Mucosa of gallbladder (tissue), 1 donor: ENCODE results near the gene LMAN1. TPM values are rescaled to one million over a fixed set of nuclear protein-coding genes. Genes with fewer than 3 reads are reported as not detected.

Experiments
- DNase-seq: peaks from one replicate; pipeline ENCODE4 v3.0.0-alpha.2; 2020; ENCODE audit warnings: low spot score
- total RNA-seq: library from RNA; stranded (reverse); gene quantifications from one replicate; pipeline ENCODE4 v1.2.1, GENCODE V29; 2021
- donor health status: DM: no; HTN: no; CAD: no.

The LMAN1 gene, protein sequence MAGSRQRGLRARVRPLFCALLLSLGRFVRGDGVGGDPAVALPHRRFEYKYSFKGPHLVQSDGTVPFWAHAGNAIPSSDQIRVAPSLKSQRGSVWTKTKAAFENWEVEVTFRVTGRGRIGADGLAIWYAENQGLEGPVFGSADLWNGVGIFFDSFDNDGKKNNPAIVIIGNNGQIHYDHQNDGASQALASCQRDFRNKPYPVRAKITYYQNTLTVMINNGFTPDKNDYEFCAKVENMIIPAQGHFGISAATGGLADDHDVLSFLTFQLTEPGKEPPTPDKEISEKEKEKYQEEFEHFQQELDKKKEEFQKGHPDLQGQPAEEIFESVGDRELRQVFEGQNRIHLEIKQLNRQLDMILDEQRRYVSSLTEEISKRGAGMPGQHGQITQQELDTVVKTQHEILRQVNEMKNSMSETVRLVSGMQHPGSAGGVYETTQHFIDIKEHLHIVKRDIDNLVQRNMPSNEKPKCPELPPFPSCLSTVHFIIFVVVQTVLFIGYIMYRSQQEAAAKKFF
- total RNA-seq = 63.6 TPM

DNA sequence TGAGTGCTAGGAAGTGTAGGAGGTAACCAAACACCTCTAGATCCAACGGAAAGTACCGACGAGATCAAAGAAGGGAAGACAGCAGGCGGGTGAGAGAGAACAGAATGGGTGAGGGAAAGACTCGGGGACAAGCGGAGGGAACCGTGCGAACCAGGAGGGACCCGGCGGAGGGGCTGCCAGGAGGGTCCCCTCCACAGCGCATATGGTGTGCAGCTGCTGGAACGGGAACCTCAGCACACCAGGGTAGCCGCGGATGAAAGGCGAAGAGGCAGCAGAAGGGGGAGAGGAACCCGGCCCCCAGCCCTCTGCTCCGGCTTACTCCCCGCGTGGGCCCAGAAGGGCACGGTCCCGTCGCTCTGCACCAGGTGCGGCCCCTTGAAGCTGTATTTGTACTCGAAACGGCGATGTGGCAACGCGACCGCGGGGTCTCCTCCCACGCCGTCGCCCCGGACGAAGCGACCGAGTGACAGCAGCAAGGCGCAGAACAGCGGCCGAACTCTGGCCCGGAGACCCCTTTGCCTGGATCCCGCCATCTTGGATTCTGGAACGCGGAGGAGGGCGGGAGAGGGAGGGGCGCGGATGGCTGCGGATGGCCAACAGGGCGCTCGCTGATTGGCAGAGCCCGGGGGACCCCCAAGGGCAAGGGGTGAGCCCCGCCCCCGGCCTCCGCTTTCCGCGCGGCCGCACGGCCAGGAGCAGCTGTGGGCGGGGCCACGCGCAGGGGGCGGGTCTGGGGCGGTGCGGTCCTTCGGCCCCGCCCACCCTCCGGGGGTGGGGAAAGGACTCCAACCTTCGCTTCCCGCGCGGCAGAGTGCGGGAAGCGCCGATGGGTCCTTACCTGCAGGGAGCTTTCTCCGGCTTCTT is at the start of gene LMAN1:
Gene LMAN1 (minus strand): TSS at position 554 of the 864 bp plus-strand sequence. CDS start 21 bp downstream, at position 533.
- peak; percentile 95 for DNase-seq

DNA sequence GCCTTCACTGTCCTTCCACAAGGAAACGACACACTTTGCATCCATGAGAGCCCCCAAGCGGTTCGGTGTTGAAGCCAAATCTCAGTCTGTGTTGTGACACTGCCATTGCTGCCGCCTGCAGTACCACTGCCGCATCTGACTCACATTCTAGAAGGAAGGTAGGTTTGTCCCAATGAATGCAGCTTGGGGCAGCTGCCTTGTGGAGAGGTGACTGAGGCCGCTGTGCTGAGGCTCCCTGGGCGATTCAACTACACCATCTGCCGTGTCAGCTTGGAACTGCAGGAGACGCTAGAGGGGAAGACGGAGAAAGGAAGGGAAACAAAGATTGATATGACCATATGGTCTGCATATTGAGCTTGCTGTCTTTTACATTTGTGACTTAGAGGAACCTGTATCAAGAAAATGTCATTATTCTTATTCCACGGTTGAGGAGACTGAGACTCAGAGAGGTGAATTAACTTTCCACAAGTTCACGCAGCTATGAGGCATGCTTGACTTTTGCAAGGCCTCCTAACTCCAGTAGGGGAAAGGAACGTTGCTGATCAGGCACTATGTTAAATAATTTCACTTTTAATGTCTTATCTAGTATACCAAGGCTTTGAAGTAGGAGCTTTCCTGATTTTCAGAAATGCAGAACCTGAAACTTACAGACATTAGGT is 43.5 kb upstream of the LMAN1 start:
- peak; percentile 71 for DNase-seq

DNA sequence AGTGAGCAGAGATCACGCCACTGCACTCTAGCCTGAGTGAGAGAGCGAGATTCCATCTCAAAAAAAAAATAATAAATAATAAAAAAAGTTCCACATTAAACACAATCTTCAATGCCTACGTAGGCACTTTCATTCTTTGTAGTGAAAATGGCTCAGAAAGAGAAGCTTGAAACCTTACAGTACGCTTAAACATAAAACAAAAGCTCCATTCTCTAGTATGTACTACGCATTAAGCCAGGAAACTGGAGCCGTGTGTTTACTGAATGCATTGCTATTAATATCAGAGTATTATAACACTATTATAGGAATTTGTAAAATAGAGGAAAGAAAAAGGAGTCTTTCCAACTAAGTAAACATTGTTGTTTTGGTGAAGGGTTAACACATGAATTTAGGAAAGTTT is 41.3 kb upstream of the LMAN1 start:
- no peak for DNase-seq

DNA sequence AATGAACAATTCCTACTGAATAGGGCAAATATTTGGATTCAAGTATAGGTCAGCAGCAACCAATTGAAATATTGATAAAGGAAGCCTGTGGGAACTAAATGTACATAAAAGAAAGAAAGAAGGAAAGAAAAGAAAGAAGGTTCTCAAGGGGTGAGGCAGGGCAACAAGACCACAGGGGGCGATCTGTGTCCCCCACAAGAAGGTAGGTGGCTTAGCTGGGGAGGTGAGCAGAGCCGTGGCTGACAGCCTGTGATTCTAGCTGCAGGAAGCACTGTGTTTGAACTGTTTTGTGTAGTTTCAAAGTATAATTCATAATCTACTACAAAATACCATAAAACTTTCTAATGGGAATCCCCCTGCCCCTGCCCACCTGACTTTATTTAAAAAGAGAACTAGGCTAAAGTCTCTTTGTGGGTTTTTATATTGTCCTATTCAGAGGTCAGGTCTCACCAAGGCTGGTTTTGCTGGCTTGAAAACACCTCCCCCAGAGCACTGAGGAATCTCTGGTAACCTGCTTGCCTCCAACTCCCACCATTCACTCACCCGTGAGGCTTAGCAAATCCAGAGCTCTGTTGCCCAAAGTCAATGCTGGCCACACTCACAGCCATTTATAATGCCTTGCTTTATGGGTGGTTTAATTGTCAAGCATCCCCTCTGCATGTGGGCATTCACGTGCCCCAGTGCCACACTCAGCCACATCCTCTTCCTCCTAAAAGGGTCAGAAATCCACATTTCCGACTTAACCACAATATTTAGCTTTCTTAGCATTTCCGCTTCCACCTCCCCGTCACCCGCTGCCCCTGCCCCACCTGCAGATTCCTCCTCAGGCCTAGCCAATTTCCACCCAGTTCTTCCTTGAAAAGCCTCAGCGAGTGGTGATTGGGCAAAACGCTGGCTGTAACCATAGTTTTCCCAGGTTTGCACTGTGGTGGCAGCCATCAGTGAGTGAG is 36.4 kb upstream of the LMAN1 start:
- no peak for DNase-seq

DNA sequence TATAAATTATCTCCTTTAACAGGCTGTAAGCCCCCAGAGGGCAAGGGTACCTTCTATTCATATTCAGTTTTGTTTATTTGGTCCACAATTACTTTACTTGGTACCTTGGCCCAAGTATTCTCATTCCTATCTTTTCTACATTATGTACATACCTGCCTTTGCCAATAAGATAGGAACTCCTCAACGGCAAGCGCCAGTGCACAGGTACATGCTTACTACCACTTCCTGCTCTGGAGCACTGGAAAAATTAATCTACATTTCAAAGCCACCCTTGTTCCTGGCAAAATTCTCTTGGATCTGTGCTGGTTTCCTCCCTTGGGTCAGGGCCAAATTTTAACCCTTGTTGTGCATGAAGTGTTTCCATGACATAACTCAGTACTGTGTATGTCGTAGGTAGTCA is 34.3 kb upstream of the LMAN1 start:
- no peak for DNase-seq

DNA sequence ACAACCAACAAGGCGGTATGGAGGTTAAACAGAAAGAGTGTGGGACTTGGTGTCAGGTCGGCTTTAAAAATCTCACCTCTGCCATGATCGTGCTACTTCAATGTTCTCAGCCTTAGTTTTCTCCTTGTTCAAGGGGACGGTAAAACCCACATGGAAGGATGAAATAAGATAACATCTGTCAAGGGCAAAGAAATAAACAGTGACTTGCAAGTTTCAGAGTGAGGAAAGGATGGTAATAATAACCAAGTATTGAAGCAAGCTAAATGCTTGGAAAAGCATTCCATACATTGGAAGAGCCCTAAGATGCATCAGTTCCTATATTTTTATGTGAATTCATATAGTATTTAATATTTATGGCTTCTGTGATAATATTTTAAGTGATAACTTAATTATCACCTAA is 29.8 kb upstream of the LMAN1 start:
- DNase-seq = no peak

DNA sequence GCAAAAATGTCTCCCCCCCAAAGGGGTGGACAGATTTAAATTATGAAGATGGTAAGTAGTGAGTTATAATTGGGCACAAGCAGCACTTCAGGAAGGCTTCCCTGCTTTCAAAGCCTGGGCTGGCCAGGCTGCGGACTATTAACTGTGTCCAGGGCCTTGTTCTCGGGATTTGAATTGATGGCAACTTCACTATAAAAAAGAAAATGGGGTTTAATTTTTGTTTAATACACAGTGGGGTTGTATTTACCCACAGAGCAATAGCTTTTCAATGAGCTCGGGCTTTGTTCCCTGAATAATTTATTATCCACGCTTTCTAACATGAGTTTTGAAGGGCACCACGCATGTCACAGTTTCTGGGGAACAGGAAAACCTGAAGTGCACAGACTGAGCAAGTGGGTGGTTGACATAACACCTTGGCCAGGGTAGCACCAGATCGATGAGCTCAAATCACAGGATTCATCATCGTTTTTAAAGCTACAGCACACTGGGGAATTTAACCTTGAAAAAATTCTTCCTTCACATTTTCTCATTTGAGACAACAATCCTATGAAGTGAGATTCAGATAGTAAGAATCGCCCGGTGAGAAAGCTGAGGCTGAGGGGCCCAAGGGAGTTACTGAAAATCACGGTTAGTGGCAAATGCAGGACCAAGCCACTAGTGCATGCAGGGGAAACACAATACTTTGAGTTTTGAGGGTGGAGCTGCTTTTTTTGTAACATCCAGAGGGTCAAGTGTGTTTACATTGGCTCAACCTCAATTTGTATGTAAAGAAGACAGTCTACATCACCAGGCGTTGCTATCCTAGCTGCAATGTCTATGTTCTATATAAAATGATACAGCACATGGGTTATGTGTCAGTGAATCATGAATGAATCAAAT is 28.9 kb upstream of the LMAN1 start:
- no peak for DNase-seq

DNA sequence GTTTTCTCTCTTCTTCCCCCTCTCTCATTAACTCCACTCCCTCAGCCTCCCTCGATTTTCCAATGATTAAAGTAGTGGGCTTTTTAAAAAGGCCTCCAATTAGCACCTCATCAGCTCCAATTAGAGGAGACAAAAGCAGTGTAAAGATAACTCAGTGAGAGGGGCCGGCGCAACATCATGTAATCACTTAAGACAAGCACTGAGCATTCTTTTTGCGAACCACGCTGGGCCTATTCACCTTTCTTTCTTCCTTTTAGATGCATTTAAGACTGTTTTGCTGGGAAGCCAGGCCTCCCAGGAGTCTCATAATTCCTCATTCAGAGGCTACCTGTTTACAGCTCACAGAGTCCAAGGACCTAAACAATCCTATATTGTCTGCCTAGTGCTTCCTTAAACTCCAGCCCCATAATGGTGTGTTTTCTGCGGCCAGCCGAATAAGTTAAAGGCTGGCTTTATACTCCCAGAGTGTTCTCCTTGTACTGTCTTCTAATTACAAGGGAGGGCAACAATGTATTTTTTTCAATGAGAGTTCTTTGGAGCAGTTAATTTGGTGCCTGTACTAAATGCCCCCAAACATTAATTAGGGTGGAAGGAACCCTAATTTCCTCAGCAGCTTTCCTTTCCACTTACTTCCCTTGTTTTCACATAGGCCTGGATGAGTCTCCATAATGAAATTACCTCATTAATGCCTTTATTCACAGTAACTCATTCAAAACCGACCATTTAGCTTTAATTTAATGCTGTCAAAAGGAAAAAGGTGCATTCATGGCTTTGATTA is 28.0 kb upstream of the LMAN1 start:
- DNase-seq = no peak

DNA sequence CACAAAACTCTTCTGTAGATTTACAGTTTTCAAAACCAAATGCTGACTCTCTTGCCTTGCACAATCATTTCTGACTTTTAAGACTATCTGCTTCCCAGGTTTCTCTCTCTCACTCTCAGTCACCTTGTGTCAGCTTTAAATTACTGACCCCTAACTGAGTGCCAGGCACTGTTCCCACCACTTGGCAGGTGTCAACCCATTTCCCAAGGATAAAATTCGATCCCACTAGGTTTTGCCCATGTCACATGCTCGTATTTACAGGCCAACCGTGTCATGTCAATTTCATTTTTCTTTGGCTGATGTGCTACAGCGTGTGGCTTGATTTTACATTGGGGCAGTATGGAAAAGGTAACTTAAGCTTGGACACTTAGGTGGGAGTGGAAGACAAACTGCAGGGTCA is 26.1 kb upstream of the LMAN1 start:
- DNase-seq = no peak

DNA sequence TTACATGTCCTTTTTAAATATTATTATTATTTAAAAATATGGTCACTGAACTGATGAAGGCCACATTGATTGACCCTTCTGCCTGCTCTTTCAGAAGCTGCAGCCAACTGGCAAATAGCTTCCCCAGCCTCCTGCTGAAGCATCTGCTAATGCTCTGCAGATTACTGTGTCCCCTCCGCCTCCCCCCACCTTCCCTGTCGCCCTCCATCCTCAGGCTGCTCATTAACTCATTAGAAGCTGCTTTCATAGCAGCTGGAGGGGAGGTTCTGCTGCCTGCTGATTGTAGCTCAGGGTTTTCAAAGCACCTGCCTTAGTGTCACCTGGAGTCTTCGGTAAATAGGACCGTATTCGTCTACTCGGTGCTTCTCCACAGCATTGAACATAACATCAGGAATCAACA is 24.8 kb upstream of the LMAN1 start:
- DNase-seq = no peak

DNA sequence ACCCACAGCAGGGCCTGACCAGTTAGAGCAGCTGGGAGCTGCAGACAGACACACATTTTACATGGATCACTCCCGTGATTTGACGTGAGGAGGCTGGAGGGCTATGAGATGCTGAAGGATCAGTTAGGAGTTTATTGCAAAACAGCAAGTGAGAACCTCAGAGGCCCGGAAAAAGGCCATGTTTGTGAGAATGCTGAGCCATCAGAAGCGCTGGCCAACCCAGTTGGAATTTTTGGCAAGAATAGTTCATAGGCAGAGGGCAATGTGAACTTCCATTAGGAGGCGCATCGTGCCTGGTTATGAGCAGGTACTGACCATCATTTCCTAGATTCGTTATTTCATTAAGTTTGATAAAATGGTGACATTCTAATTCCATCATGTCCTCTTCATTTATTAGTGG is 23.3 kb upstream of the LMAN1 start:
- DNase-seq = no peak

DNA sequence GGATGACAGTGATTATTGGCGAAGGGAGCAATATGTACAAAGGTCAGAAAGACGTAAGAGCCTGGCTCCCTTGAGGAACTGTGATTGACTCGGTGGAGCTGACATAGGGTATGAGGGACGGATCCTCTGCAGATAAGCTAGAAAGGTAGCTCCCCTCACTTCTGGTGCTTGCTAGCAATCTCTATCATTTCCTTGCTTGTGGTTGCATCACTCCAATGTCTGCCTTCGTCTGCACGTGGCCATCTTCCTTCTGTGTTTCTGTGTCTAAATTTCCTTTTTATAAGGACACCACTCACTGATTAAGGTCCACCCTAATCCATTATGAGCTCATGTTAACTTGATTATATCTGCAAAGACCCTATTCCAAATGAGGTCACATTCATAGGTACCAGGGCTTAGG is 22.9 kb upstream of the LMAN1 start:
- DNase-seq = no peak

DNA sequence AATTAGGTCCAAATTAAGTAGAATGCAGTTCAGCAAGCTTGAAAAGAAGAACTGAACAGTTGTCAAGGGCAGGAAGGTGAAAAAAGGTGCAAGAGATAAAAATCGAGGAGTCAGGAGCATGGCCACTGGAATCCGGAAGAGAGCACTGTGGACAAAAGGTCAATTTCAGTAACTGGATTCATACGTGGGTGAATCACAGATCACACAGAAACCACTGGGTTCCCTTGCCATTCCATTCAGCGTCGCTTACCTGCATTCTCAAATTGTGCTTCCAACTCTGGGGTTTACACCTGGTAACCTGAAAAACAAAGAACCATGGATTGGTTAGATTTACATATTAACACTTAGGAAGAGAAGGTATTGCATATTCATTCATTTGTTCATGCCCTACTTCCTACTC is 21.6 kb upstream of the LMAN1 start:
- no peak for DNase-seq

DNA sequence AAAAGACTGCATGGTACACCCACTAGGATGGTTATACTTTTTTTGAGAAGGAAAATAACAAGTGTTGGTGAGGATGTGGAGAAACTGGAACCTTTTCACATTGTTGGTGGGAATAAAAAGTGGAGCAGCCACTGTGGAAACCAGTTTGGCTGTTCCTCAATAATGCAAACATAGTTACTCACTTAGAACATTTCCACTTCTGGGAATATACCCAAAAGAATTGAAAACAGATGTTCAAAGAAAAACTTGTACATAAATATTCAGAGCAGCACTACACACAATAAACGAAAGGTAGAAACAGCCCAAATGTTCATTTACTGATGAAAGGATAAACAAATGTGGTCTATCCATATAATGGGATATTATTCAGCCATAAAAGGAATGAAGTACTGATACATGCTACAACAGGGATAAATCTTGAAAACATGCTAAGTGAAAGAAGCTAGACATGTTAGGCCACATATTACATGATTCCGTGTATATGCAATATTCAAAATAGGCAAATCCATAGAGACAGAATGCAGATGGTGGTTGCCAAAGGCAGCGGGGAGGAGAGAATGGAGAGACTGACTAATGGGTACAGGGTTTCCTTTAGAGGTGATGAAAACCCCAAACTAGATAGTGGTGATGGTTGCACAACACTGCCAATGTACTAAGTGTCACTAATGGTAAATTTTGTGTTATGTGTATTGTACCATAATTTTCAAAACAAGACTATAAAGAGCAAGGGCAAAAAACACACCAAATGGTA is 20.9 kb upstream of the LMAN1 start:
- no peak for DNase-seq

DNA sequence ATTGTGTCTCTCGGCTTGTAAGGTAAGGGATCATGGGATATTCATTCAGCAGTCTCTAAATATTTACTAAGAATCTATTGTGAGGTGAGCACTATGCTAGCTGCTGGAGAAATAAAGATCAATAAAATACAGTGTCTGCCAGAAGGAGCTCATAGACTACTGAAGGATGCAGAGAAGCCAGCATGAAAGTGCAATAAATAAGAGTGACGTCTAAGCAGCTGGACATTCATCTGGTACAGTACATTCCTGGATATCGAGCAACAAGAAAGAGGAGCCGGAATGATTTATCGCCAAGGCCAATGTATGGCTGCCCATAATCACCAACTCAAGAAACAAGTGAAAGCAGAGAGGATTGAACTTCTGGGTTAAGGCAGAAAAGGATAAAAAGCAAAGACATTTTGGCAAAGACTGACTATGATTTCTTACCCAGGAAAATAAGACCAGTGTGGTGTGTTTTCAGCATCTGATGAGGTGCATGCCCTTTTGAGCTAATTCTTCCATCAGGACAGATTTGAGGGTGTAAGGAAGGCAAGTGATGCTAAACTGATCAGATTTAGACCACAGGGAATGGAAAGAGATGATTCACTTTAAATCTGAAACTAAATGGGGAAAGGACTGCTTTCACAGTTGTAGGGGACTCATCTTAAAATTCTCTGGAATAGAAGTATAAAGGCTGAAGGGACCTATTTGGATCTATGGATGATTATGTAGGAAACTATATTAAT is 18.7 kb upstream of the LMAN1 start:
- DNase-seq = no peak

DNA sequence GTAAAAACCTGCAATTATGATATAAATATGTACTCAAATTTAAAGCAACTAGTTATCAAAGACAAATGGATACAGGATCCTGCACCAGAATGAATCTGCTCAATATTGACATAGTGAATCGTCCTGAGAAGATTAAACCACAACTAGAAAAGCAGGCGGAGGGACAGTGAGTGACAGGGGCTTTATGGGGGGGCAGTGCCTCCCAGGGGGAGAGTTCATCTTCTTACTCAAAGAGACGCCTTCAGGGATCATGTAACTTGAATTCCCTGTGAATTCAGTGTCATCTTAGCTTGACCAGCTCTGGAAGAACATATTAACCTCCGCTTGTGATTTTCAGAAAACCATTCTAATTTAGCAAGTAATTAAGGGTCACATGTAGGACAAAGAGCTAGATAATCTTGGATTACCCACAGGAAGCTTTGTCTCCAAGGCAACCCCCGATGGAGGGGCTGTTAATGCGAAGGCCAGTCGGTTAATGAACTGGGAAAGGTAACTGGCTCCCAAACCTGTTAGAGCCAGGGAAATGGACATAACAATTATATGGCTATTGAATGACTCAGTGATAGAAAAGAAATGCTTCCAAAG is 17.4 kb upstream of the LMAN1 start:
- no peak for DNase-seq

DNA sequence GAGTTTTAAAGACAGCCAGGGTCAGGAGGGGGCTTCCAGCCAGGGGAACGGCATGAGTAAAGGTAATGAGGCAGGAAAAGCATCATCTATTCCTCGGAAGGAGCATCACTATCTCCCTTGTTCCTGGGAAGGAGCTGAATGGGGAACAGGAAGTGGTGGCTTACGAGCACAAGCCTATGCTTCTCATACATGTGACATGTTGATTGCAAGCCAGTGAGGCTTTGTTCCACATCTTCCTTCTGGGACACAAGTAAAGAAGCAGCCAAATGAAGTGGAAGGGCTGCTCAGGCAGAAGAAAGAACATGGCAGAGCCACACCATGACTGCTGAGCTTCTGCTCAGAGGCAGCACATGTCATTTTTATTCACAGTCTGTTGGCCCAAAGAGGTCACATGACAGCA is 15.1 kb upstream of the LMAN1 start:
- no peak for DNase-seq

DNA sequence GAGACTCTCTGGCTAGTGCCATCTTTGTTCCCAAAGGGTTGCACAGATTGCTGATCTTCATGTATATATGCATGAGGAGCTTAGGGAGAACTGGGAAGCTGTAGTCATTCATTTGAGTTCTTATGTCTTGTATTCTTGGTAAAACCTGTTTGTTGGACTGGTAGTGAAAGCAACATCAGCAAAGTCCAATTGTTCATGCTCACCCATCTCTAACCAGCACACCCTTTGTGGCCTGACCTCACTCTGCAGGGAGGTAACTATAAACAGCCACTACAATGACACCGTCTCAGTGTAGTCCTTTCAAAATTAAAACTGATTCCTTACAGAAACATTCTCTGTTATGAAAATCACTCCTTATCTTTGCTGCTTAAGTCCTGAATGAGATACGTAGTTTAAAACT is 13.9 kb upstream of the LMAN1 start:
- no peak for DNase-seq
